Measurements from ENCODE around the gene SCFD2. TPM values are rescaled to one million over a fixed set of nuclear protein-coding genes. Genes with fewer than 3 reads are reported as not detected.

The SCFD2 gene
- total and polyA plus RNA-seq, 2 experiments from 2014 or later, result 13.2 to 15.9 TPM

- H3K27ac ChIP-seq, result peak overlapping the region; percentile 85
- DNase-seq (ENCODE audit: low read depth in 1 of 2, low spot score in 1 of 2), result no peak
- H3K9me3 ChIP-seq (ENCODE audit: low read depth), result no peaks in the 10 kb centered on the region
- no peak for TF ChIP-seq CTCF (IDR thresholded peaks at IDR 0.05; ENCODE audit: low read depth, low read length)
- H3K4me3 ChIP-seq, result no peak overlapping the region
- no peaks in the 10 kb centered on the region for H3K36me3 ChIP-seq
- no peaks in the 10 kb centered on the region for H3K27me3 ChIP-seq
- H3K4me1 ChIP-seq (ENCODE audit: low read depth), result peaks cover 40% of the 10 kb centered on the region
These were observed 419.9 kb downstream of the SCFD2 start for GRCh38 chr4:52945982-52946381.

GRCh38 chr4:52945326-52945898 is 420.4 kb downstream of the SCFD2 start:
- Histone ChIP-seq H3K36me3 (no peaks in the 10 kb centered on the region), H3K9me3 (ENCODE audit: low read depth) (no peaks in the 10 kb centered on the region), H3K27ac (peak overlapping the region; percentile 85), H3K4me3 (no peak overlapping the region), H3K4me1 (ENCODE audit: low read depth) (peaks cover 43% of the 10 kb centered on the region), H3K27me3 (no peaks in the 10 kb centered on the region)
- no peak for DNase-seq (ENCODE audit: low read depth in 1 of 2, low spot score in 1 of 2)
- TF ChIP-seq CTCF (IDR thresholded peaks at IDR 0.05; ENCODE audit: low read depth, low read length), result no peak

- Histone ChIP-seq H3K27me3 (no peaks in the 10 kb centered on the region), H3K4me1 (ENCODE audit: low read depth) (peaks cover 53% of the 10 kb centered on the region), H3K36me3 (no peaks in the 10 kb centered on the region), H3K27ac (peak overlapping the region; percentile 13), H3K4me3 (no peak overlapping the region), H3K9me3 (ENCODE audit: low read depth) (no peaks in the 10 kb centered on the region)
- TF ChIP-seq CTCF (IDR thresholded peaks at IDR 0.05; ENCODE audit: low read depth, low read length), result no peak
- DNase-seq (ENCODE audit: low read depth in 1 of 2, low spot score in 1 of 2), result no peak
These were observed 422.2 kb downstream of the SCFD2 start for GRCh38 chr4:52943677-52944076.

GRCh38 chr4:52942936-52943335 is 422.9 kb downstream of the SCFD2 start:
- Histone ChIP-seq H3K4me1 (ENCODE audit: low read depth) (peaks cover 53% of the 10 kb centered on the region), H3K36me3 (no peaks in the 10 kb centered on the region), H3K4me3 (no peak overlapping the region), H3K9me3 (ENCODE audit: low read depth) (no peaks in the 10 kb centered on the region), H3K27ac (no peak overlapping the region), H3K27me3 (no peaks in the 10 kb centered on the region)
- no peak for TF ChIP-seq CTCF (IDR thresholded peaks at IDR 0.05; ENCODE audit: low read depth, low read length)
- DNase-seq (ENCODE audit: low read depth in 1 of 2, low spot score in 1 of 2), result no peak

GRCh38 chr4:52941450-52941849 is 424.4 kb downstream of the SCFD2 start:
- no peaks in the 10 kb centered on the region for H3K9me3 ChIP-seq (ENCODE audit: low read depth)
- H3K36me3 ChIP-seq, result no peaks in the 10 kb centered on the region
- no peak for DNase-seq (ENCODE audit: low read depth in 1 of 2, low spot score in 1 of 2)
- TF ChIP-seq CTCF (IDR thresholded peaks at IDR 0.05; ENCODE audit: low read depth, low read length), result no peak
- H3K4me1 ChIP-seq (ENCODE audit: low read depth), result peaks cover 40% of the 10 kb centered on the region
- H3K27me3 ChIP-seq, result no peaks in the 10 kb centered on the region
- H3K27ac ChIP-seq, result no peak overlapping the region
- H3K4me3 ChIP-seq, result no peak overlapping the region

Data from cardiac muscle cell (in vitro differentiated cells and primary cell).